Uterus (tissue), 4 donors: ENCODE measurements around the gene PEAK1. TPM values are rescaled to one million over a fixed set of nuclear protein-coding genes. Genes with fewer than 3 reads are reported as not detected.

Experiments used
- DNase-seq, 2 donors: peaks; one replicate each; pipeline ENCODE4 v3.0.0-alpha.2; 2019 to 2020
- H3K27ac ChIP-seq, 2 donors: fragments of 200-600 bp; sonication (generic); 1 replicate in 1 of 2; 2 replicates in 1 of 2; pipeline ENCODE4 v1.5.1; 2016 to 2018
- H3K27me3 ChIP-seq, 2 donors: fragments of 200-600 bp; sonication (generic); one replicate each; pipeline ENCODE4 v1.5.1; 2018 to 2019; ENCODE audit warnings: control low read depth in 1 of 2
- H3K36me3 ChIP-seq, 2 donors: fragments of 200-600 bp; sonication (generic); one replicate each; pipeline ENCODE4 v1.5.1; 2019; ENCODE audit warnings: control low read depth in 1 of 2
- H3K4me1 ChIP-seq, 2 donors: fragments of 200-600 bp; sonication (generic); one replicate each; pipeline ENCODE4 v1.5.1; 2018 to 2019; ENCODE audit warnings: control low read depth in 1 of 2
- H3K4me3 ChIP-seq, 2 donors: fragments of 200-600 bp; sonication (generic); 1 replicate in 1 of 2; 2 replicates in 1 of 2; pipeline ENCODE4 v1.5.1; 2018 to 2019; ENCODE audit warnings: mild to moderate bottlenecking in 1 of 2
- H3K9me3 ChIP-seq, 2 donors: fragments of 200-600 bp; sonication (generic); one replicate each; pipeline ENCODE4 v1.5.1; 2019; ENCODE audit warnings: control low read depth in 1 of 2
- POLR2A ChIP-seq, 2 donors: fragments of 450-650 bp; IDR thresholded peaks; one replicate each; pipeline ENCODE4 v1.6.1; 2016; ENCODE audit warnings: antibody characterized with exemption in 2 of 2, mild to moderate bottlenecking in 1 of 2, moderate library complexity in 1 of 2
- intact Hi-C: fragments of 100-400 bp; cut with DNase I; formaldehyde crosslinking; loops from one replicate; pipeline ENCODE4 v1.15.1; 2023; ENCODE audit warnings: low total_unique reads
- total RNA-seq, 4 donors: library from RNA; depleted of rRNA in 3 of 4; stranded (reverse); fragments of >200 nt in 3 of 4; gene quantifications; one replicate each; pipeline versions ENCODE4 v1.1.0 to v1.2.4, GENCODE V29; 2014 to 2023
- TF ChIP-seq, protein P1 (sequence below), 4 experiments: fragments of 200-600 bp in 2 of 4; fragments of 450-650 bp in 2 of 4; sonication (generic) in 2 of 4; IDR thresholded peaks; one replicate each; pipeline ENCODE4 v1.5.1; 2016 to 2019; ENCODE audit warnings: antibody characterized with exemption in 4 of 4, mild to moderate bottlenecking in 2 of 4, moderate library complexity in 1 of 4
- donor health status: DM: yes; HTN: yes; CAD: no.

The PEAK1 gene
- total RNA-seq, 4 donors from 2014 or later = 14.4 to 87.3 (median 43.5) TPM

DNA sequence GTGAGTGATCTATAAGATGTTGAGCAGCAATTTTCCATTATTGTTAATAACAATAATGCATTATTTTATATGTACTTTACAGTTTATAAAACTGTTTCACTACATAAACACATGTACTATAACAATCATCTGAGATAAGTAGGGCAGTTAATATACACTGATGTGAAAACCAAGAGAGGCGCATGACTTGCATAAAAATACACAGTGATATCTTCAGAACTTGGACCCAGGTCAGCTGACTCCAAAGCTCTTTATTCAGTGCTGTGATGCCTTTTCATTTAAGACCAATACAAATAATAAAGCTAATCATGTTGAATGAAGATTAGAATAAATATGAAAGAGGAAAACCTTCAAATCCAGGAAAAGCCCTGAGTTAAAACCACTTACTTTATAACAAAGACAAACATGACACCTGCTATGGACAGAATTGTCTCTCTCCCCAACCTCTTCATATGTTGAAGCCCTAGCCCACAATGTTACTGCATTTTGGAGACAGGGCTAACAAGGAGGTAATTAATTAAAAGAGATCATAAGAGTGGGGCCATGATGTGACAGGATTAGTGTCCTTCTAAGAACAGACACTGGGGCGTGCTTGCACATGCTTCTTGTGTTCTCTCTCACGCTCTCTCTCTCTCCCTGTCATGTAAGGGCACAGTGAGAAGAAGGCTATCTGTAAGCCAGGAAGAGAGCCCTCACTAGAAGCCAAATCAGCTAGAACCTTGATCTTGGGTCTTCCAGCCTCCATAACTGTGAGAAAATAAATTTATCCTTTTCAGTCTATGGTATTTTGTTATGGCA lies 293.2 kb downstream of the PEAK1 start:
- DNase-seq = no peak
- no peaks in the 10 kb centered on the region for H3K27me3 ChIP-seq
- intact Hi-C loops = no loop called here
- H3K36me3 ChIP-seq = no peaks in the 10 kb centered on the region
- TF ChIP-seq, protein P1, sequence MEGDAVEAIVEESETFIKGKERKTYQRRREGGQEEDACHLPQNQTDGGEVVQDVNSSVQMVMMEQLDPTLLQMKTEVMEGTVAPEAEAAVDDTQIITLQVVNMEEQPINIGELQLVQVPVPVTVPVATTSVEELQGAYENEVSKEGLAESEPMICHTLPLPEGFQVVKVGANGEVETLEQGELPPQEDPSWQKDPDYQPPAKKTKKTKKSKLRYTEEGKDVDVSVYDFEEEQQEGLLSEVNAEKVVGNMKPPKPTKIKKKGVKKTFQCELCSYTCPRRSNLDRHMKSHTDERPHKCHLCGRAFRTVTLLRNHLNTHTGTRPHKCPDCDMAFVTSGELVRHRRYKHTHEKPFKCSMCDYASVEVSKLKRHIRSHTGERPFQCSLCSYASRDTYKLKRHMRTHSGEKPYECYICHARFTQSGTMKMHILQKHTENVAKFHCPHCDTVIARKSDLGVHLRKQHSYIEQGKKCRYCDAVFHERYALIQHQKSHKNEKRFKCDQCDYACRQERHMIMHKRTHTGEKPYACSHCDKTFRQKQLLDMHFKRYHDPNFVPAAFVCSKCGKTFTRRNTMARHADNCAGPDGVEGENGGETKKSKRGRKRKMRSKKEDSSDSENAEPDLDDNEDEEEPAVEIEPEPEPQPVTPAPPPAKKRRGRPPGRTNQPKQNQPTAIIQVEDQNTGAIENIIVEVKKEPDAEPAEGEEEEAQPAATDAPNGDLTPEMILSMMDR (IDR thresholded peaks at IDR 0.05) = no peak
- no peak for TF ChIP-seq POLR2A (IDR thresholded peaks at IDR 0.05)
- no peak overlapping the region for H3K27ac ChIP-seq
- H3K9me3 ChIP-seq = no peaks in the 10 kb centered on the region
- H3K4me1 ChIP-seq = no peaks in the 10 kb centered on the region
- no peak overlapping the region for H3K4me3 ChIP-seq

DNA sequence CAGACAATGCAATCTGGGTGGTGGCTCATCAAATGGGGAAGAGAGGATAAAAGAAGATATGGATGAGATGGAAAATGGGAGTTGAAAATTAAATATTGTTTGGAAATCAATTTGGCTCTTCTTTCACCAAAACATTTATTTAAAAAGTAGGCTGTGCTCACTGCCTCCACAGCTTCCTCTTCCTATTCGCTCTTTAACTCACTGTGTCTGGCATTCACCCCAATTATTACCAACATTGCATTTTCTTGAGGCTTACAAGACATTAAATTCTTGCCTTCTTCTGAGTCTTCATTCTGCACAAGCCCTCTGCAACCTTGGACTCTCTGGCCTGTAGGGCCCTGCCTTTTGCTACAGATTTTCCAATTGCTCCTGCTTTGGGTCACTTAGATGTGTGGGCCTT lies 296.1 kb downstream of the PEAK1 start:
- H3K9me3 ChIP-seq = no peaks in the 10 kb centered on the region
- H3K27me3 ChIP-seq = no peaks in the 10 kb centered on the region
- no peak for DNase-seq
- peaks cover 0 to 5% of the 10 kb centered on the region in 2 donors for H3K4me1 ChIP-seq
- TF ChIP-seq POLR2A (IDR thresholded peaks at IDR 0.05) = no peak
- TF ChIP-seq, protein P1 (IDR thresholded peaks at IDR 0.05) = no peak
- no peak overlapping the region for H3K27ac ChIP-seq
- no peaks in the 10 kb centered on the region for H3K36me3 ChIP-seq
- H3K4me3 ChIP-seq = no peak overlapping the region
- intact Hi-C loops = no loop called here

DNA sequence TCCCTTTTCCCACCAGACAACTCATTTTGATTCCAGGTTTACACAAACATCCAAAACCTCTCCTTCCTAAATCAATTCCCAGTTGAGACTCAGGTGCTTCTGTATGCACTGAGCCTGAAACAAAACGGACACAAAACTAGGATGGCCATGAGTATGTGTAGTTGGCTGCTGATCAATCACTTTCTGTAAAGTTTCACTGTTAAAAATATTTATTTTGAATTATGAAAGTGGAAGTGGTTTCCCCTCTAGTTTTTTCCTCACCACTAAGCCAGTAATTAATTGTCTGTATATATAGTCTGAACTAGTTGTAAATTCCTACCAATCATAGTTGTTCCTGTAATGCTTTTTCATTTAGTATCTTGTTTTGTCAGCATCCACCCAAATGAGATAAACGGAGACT lies 297.3 kb downstream of the PEAK1 start:
- no peak for DNase-seq
- intact Hi-C loops = no loop called here

DNA sequence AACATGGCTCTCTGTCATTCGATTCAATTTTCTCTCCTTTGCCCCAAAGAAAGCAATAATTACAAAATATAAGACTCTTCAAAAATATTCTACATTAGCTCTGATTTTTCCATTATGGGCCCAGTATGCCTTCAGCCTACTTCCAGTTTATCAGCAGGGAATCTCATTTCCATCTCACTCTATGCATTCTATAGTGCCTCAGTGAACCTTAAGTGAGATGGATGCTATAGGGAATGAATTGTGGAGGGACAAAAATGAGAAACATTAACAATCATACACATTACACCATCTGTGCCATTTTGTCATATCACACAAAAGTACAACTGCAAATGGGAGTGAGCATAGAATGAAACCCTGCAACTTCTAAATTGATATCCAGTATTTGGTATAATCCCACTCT lies 298.3 kb downstream of the PEAK1 start:
- H3K4me1 ChIP-seq = peaks cover 3 to 8% of the 10 kb centered on the region in 2 donors
- DNase-seq = no peak
- intact Hi-C loops = no loop called here

More for the DNA sequence above, 297.3 kb downstream of the PEAK1 start:
- TF ChIP-seq, protein P1 (IDR thresholded peaks at IDR 0.05) = no peak
- Histone ChIP-seq H3K9me3 (no peaks in the 10 kb centered on the region), H3K4me1 (peaks cover 3 to 8% of the 10 kb centered on the region in 2 donors), H3K4me3 (no peak overlapping the region), H3K36me3 (no peaks in the 10 kb centered on the region), H3K27ac (no peak overlapping the region), H3K27me3 (no peaks in the 10 kb centered on the region)

DNA sequence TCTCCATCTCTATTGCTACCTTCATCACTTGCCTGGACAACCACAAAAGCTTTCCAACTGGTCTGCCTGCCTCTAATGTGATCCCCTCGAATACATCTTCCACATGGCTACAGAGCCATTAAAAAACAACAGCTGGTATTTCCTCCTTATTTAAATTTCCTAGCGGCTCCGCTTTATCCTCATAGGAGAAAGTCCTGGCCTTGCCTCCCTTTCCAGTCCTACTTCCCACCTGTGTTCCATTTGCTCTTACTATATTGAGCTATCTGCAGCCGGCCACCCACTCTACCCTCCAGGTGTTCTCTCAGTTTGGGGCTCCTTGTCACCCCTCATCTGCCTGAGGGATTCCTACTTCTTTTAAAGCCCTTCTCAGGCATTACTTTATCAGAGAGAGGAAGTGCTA lies 299.3 kb downstream of the PEAK1 start:
- no peak for DNase-seq
- TF ChIP-seq POLR2A (IDR thresholded peaks at IDR 0.05) = no peak
- TF ChIP-seq, protein P1 (IDR thresholded peaks at IDR 0.05) = no peak
- H3K9me3 ChIP-seq = no peaks in the 10 kb centered on the region
- H3K4me3 ChIP-seq = no peak overlapping the region
- peaks cover 3 to 8% of the 10 kb centered on the region in 2 donors for H3K4me1 ChIP-seq
- intact Hi-C loops = no loop called here
- no peak overlapping the region for H3K27ac ChIP-seq
- no peaks in the 10 kb centered on the region for H3K36me3 ChIP-seq
- no peaks in the 10 kb centered on the region for H3K27me3 ChIP-seq

More for the DNA sequence above, 298.3 kb downstream of the PEAK1 start:
- TF ChIP-seq, protein P1 (IDR thresholded peaks at IDR 0.05) = no peak
- TF ChIP-seq POLR2A (IDR thresholded peaks at IDR 0.05) = no peak
- Histone ChIP-seq H3K27me3 (no peaks in the 10 kb centered on the region), H3K9me3 (no peaks in the 10 kb centered on the region), H3K27ac (no peak overlapping the region), H3K4me3 (no peak overlapping the region), H3K36me3 (no peaks in the 10 kb centered on the region)
